ENCODE measurements around the gene TMEM53.

- TF ChIP-seq EZH2 (IDR thresholded peaks at IDR 0.05; ENCODE audit: borderline replicate concordance, low read length) (no peak), CTCF (conservative IDR thresholded peaks at IDR 0.05 in 1 of 2, IDR thresholded peaks at IDR 0.05 in 1 of 2; ENCODE audit: extremely low read depth in 1 of 2, insufficient read depth in 1 of 2, low read depth in 1 of 2, low read length in 2 of 2) (no peak)
Measured at GRCh38 chr1:44645476-44646244, 28.6 kb downstream of the TMEM53 start.

All from mammary epithelial cell (primary cell).